Right lobe of liver (tissue), 6 donors: ENCODE measurements around the gene ZMYND10. TPM values are rescaled to one million over a fixed set of nuclear protein-coding genes. Genes with fewer than 3 reads are reported as not detected.

Experiments
- ATAC-seq, 4 donors: fragments of 200-7000 bp; cut with Tn5 transposase; one replicate each; pipeline ENCODE4 v1.9.1; 2020; ENCODE audit warnings: mild to moderate bottlenecking in 4 of 4, moderate library complexity in 4 of 4
- DNase-seq, 3 donors: peaks; one replicate each; pipeline ENCODE4 v3.0.0-alpha.2; 2020
- H3K27ac ChIP-seq, 3 donors: fragments of 200-600 bp; one replicate each; pipeline ENCODE4 v1.8.0; 2022
- H3K27me3 ChIP-seq, 2 donors: fragments of 200-600 bp; one replicate each; pipeline ENCODE4 v1.8.0; 2022
- H3K36me3 ChIP-seq, 4 donors: fragments of 200-600 bp; sonication (generic) in 1 of 4; one replicate each; pipeline versions ENCODE4 v1.5.1 to v1.8.0; 2017 to 2022; ENCODE audit warnings: control low read depth in 1 of 4
- H3K4me1 ChIP-seq, 4 donors: fragments of 200-600 bp; sonication (generic) in 1 of 4; one replicate each; pipeline versions ENCODE4 v1.5.1 to v1.8.0; 2017 to 2022; ENCODE audit warnings: control low read depth in 1 of 4
- H3K4me3 ChIP-seq, 3 donors: fragments of 200-600 bp; one replicate each; pipeline ENCODE4 v1.8.0; 2022
- H3K9me3 ChIP-seq, 4 donors: fragments of 200-600 bp; sonication (generic) in 1 of 4; one replicate each; pipeline versions ENCODE4 v1.5.1 to v1.8.0; 2017 to 2022; ENCODE audit warnings: control low read depth in 1 of 4
- CTCF ChIP-seq, 4 donors: fragments of 200-600 bp in 3 of 4; fragments of 450-650 bp in 1 of 4; IDR thresholded peaks; one replicate each; pipeline versions ENCODE4 v1.5.1 to v1.8.0; 2016 to 2022; ENCODE audit warnings: antibody characterized with exemption in 4 of 4, mild to moderate bottlenecking in 2 of 4
- POLR2A ChIP-seq: fragments of 450-650 bp; IDR thresholded peaks from one replicate; pipeline ENCODE4 v1.6.1; 2017; ENCODE audit warnings: antibody characterized with exemption, mild to moderate bottlenecking
- WGBS: methylation state at CpG from one replicate; pipeline ENCODE4 v1.1.6; 2018; ENCODE audit warnings: low coverage, low lambda C conversion rate; ENCODE audit not compliant: insufficient coverage; ENCODE audit errors: missing lambda C conversion rate; 5-methylcytosine and 5-hydroxymethylcytosine counted together
- intact Hi-C, 2 donors: fragments of 100-400 bp; cut with DNase I; formaldehyde crosslinking; loops; one replicate each; pipeline versions ENCODE4 v1.11.2 to v1.14.1; 2022
- total RNA-seq, 6 experiments: library from RNA; depleted of rRNA in 2 of 6; stranded (reverse); fragments of >200 nt in 2 of 6; fragmentation: NEBNext Ultra II Directional in 3 of 6; extraction: Animal tissue kit (Norgen Biotek cat#: 25700) in 3 of 6; gene quantifications; one replicate each; pipeline versions ENCODE4 v1.1.0 to v1.2.4, GENCODE V29; 2016 to 2023
- donor health status: DM: no; HTN: yes; CAD: no.
- donor health status: DM: no; HTN: no; CAD: no.
- donor health status: DM: no; HTN: no; CAD: no.
- donor health status: DM: no; HTN: yes; CAD: no.
- donor health status: DM: no; HTN: yes; CAD: no.

ZMYND10 gene
- total RNA-seq, 6 experiments from 2014 or later = 0.25 to 0.70 (median 0.46) TPM

GRCh38 chr3:50339485-50340146 is 5.9 kb downstream of the ZMYND10 start:
- no peaks in the 10 kb centered on the region for H3K9me3 ChIP-seq
- H3K4me1 ChIP-seq = peaks cover 0 to 22% (median 7%) of the 10 kb centered on the region in 4 donors
- H3K4me3 ChIP-seq = peak overlapping the region in 2 of 3 donors; percentile 46 to 55
- intact Hi-C loops = loop anchor here (10.0 kb wide), 2 partner anchors 205 to 215 kb away; no protein-coding TSS in a partner anchor
- ATAC-seq = no peak
- no peak for DNase-seq
- no peak for TF ChIP-seq CTCF (IDR thresholded peaks at IDR 0.05)
- TF ChIP-seq POLR2A = no peak
- WGBS = 79% methylated on average over 9 of the region's 14 CpGs
- H3K27ac ChIP-seq = peak overlapping the region; percentile 33 to 95 (median 86)
- no peaks in the 10 kb centered on the region for H3K27me3 ChIP-seq
- no peaks in the 10 kb centered on the region for H3K36me3 ChIP-seq

- 66% methylated on average over 3 of the region's 5 CpGs for WGBS
- no peak for TF ChIP-seq CTCF (IDR thresholded peaks at IDR 0.05)
- TF ChIP-seq POLR2A = no peak
- H3K9me3 ChIP-seq = no peaks in the 10 kb centered on the region
- intact Hi-C loops = no loop called here
- peak overlapping the region in 2 of 3 donors; percentile 86 to 95 for H3K27ac ChIP-seq
- no peak for ATAC-seq
- DNase-seq = no peak
- H3K36me3 ChIP-seq = no peaks in the 10 kb centered on the region
- peak overlapping the region in 1 of 3 donors; percentile 55 for H3K4me3 ChIP-seq
- H3K4me1 ChIP-seq = peaks cover 0 to 22% (median 8%) of the 10 kb centered on the region in 4 donors
- no peaks in the 10 kb centered on the region for H3K27me3 ChIP-seq
Observed at GRCh38 chr3:50338965-50339364, 6.6 kb downstream of the ZMYND10 start.

- WGBS = 0% methylated on average over 13 of the region's 79 CpGs
- H3K4me3 ChIP-seq = peak overlapping the region; percentile 83 to 97 (median 95)
- ATAC-seq (peak; percentile 84 to 93 (median 90)), DNase-seq (peak; percentile 100)
- H3K27ac ChIP-seq = peak overlapping the region; percentile 86 to 95 (median 93)
- intact Hi-C loops = no loop called here
- TF ChIP-seq CTCF (IDR thresholded peaks at IDR 0.05) = no peak
- peak; percentile 92 for TF ChIP-seq POLR2A
- H3K4me1 ChIP-seq = peaks cover 0 to 22% (median 8%) of the 10 kb centered on the region in 4 donors
- no peaks in the 10 kb centered on the region for H3K36me3 ChIP-seq
- H3K27me3 ChIP-seq = no peaks in the 10 kb centered on the region
- no peaks in the 10 kb centered on the region for H3K9me3 ChIP-seq
Observed at GRCh38 chr3:50337175-50337861, 8.2 kb downstream of the ZMYND10 start.

GRCh38 chr3:50336452-50337174 is 8.9 kb downstream of the ZMYND10 start:
- DNase-seq = no peak

More at GRCh38 chr3:50336452-50337174, 8.9 kb downstream of the ZMYND10 start:
- Histone ChIP-seq H3K36me3 (peaks cover 0 to 4% (median 2%) of the 10 kb centered on the region in 4 donors), H3K27me3 (no peaks in the 10 kb centered on the region), H3K4me1 (peaks cover 0 to 22% (median 8%) of the 10 kb centered on the region in 4 donors), H3K27ac (peak overlapping the region; percentile 86 to 95 (median 93)), H3K4me3 (peak overlapping the region; percentile 83 to 97 (median 95)), H3K9me3 (no peaks in the 10 kb centered on the region)
- intact Hi-C loops = no loop called here
- 0% methylated on average over 8 of the region's 31 CpGs for WGBS
- peak in 1 of 4 donors; percentile 12 for ATAC-seq
- TF ChIP-seq CTCF (IDR thresholded peaks at IDR 0.05) (no peak), POLR2A (no peak)
